HG03439 (cell line): ENCODE data around the gene NAP1L4.

Experiments used
- ATAC-seq: cut with Tn5 transposase; IDR thresholded peaks from one replicate; pipeline ENCODE4 v1.9.1; 2021; ENCODE audit warnings: mild to moderate bottlenecking, moderate library complexity; ENCODE audit not compliant: unreplicated experiment

Gene NAP1L4, protein sequence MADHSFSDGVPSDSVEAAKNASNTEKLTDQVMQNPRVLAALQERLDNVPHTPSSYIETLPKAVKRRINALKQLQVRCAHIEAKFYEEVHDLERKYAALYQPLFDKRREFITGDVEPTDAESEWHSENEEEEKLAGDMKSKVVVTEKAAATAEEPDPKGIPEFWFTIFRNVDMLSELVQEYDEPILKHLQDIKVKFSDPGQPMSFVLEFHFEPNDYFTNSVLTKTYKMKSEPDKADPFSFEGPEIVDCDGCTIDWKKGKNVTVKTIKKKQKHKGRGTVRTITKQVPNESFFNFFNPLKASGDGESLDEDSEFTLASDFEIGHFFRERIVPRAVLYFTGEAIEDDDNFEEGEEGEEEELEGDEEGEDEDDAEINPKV

DNA sequence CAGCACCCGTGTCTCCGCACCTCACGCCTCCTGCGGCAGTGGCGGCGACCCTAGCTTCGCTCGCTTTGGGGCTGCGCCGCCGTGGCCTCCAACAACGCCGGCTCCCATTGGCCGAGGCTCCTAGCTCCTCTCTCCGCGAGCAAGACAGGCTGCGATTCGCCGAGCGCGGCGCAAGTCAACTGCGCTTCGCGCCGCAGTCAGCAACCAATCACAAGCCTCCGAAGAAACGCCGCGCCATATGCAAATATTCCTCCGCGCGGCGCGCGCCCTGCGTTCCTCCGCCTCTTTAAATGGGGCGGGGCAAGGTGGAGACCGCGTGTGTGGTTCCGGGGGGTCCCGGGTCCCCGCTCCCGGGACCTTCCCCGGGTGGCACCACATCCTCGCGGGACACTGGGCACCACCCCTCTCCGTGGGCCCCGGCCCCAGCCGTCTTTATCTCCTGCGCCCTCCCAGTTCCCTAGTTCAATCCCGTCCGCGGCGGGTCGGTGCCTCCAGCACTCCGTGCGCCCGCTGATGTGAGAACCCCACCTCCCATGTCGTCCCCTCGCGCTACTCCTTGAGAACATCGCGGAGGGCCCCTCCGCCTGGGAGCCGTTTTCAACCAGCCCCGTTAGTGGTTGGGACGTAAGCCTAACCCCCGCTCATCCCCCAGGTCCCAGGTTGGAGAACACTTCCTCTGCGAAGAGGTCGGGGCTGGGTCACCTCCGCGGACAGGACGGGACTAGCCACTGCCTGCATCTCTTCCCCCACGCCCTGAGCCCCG, at the start of gene NAP1L4:
Gene NAP1L4, minus strand, starts transcription at position 96 of the 763 bp plus-strand sequence. CDS start 13,109 bp downstream, outside the sequence.
- ATAC-seq: peak; percentile 81

DNA sequence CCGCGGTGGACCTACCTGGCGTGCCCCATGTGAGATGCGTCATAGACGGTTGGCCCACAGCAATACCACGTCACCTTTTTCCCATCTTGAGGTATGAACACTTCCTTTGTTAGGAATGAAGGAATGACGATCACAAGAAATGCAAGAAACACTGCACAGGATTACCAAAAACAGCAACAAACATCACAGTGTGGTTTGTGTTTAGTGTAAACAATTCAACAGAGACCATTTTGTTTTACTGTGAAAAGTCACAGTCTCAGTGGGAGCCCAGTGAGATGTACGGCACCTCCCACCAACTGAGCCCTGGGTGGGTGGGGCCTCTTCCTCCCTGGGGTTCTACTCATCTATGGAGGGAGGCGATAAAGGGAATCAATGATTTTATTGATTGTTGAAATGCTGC, 48.8 kb upstream of the NAP1L4 start:
- ATAC-seq: no peak

DNA sequence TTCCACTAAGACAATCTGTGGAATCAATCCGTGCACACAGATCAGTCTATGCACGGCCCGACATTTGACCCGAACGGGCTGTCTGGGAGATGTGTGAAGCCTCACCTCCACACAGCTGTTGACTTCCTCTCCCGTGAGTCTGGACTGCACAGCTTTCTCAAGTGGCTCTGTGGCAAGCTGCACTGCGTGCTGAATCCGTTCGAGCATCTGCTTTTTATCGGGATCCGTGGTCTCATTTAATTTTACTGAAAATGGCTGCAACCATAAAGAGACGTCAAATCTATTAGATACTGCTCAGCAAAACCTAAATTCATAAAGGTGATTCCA, 45.8 kb upstream of the NAP1L4 start:
- no peak for ATAC-seq

DNA sequence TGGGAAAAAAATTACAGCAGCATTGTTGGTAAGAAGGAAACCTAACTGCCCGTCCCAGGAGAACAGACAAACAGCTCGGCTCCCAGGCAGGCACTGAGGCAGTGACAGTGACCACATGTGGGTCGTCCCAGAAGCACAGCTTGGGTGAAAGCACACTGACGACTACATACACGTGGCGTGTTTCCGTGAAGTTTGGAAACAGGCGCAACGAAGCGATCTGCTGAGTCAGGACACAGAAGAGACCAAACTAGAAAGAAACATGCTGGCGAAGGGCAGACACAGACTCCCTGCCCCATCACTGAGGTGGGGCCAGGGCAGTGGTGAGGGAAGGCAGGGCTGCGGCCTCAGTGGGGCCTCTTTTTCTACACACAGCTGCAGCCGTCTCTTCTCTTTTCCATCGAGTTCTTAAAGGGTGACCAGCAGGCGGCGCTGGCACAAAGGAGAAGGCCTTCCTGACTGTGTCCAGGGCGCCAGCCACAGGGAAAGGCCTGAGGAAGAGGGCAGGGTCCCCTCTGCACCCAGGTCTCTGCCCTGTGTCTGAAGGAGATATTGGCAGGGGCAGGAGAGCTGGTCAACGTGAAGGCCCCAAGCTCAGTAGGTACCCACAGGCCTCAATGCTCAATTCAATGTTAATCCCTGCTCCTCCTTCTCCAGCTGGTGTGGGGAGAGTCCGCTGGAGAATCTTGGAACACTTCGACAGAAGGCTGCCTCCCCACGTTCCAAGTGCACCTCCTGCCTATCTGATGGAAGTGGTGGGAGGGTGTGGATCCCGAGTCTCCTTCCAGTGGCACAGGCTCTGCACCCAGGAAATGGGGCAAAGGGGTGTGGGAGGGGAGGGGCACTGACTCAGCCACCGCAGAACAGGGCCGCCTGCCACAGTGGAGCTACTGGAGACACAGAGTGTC, 45.2 kb upstream of the NAP1L4 start:
- no peak for ATAC-seq

DNA sequence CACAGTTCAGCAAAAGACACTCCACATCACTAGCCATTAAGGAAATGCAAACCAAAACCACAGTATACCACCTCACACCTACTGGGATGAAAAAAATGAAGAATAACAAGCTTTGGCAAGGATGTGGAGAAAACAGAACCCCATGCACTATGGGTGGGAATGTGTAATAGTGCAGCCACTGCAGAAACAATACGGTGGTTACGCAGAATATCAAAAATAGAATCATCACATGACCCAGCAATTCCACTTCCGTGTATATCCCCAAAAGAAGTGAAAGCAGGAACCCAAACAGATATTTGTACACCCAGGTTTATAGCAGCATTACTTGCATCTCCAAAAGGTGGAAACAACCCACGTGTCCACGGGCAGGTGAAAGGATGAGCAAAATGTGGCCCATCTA, 44.3 kb upstream of the NAP1L4 start:
- no peak for ATAC-seq

DNA sequence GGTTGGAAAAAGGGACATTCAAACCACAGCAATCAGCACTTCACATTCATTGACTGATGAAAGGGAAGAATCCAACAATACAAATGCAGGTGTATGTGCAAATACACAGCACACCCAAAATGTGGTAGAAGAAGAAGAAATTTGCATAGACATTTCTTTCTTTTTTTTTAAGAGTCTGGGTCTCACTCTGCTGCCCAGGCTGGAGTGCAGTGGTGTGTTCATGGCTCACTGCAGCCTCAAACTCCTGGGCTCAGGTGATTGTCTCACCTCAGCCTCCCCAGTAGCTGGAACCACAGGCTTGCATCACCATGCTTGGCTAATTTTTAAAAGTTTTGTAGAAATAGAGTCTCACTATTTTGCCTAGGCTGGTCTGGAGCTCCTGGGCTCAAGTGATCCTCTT, 43.2 kb upstream of the NAP1L4 start:
- ATAC-seq: no peak

DNA sequence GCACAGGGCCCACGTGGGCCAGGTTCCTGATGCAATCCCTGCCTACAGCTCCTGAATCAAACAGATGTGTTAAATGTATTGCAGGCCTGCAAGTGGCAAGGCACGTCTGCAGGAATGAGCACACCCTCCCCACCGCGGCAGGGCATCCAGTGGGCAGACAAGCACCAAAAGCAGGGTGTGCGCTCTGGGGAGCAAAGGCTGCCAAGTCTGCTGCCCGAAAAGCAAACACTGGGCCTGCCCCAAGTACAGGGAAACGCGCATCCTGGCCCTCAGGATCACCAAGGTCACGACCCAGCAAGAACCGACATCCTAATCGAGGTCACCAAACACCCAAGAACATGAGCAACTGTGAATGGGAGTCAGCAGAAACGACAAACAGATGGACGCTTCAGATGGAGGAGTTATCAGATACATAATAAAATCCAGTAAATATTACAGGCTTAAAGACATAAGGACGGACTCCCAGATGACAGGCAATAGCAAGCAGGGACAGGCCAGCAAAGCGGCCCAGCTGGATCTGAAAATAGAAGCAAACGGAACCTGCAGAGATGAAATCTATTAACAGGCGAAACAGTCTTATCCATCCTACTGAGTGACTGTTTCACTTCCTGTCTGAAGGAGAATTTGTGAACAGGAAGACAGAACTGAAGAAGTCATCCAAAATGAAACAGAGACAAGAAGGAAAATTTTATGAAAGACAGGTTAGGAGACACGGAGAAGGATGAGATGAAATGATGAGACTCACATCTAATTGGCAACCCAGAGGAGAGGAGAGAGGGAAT, 38.4 kb upstream of the NAP1L4 start:
- ATAC-seq: no peak

DNA sequence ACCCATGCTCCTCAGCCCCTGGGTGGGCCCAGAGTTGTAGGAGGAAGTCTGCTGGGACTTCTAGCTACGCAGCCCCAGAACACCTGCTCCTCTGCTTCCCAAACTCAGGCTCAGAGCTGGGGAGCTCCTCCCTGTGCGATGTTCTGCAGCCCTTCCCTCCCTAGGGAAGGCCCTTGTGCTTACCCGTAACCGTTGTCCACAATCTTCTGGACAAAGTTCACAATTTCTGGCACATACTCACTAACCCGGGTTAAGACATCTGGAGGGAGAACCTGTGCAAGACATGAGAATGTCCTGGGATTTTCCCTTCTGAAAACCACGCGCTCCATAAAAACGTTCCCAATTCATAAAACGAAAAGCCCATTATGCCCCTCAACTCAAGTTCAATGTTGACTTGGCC, 36.7 kb upstream of the NAP1L4 start:
- no peak for ATAC-seq

DNA sequence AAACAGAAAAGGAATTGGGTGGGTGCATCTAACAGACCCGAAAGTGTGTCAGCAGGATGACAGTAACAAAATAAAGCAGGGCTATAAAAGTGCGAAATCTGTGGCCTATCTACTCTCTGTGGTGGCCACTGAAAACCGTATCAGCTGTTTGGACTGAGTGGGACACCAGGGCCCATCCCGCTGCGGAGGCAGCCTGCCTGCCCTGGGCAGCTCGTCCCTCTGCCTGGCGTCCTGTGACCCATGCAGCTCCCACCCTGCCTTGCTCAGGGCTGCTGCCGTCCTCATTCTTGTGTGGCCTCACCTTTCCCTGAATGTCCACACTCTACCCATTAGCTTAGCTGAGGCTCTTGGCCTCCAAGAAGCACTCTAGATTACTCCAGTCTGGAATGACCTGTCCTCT, 34.7 kb upstream of the NAP1L4 start:
- no peak for ATAC-seq

DNA sequence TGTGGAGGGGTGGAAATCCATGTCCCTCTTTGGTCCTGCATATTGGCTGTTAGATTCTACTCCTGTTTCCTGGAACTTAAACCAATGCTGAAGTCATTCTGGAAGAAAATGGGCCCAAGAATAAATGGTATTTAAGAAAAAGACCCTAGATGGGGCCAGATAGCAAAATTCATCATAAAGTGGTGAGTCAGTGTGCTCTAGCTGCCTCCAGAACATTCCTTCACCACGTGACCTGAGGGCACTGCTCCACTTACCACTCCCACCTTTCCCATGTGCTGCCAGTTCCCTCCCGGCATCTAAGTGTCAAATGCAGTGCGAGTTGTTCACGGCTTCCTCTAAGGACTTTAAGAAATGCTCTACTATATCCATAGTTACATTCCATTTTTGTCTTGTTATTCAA, 30.9 kb upstream of the NAP1L4 start:
- no peak for ATAC-seq

DNA sequence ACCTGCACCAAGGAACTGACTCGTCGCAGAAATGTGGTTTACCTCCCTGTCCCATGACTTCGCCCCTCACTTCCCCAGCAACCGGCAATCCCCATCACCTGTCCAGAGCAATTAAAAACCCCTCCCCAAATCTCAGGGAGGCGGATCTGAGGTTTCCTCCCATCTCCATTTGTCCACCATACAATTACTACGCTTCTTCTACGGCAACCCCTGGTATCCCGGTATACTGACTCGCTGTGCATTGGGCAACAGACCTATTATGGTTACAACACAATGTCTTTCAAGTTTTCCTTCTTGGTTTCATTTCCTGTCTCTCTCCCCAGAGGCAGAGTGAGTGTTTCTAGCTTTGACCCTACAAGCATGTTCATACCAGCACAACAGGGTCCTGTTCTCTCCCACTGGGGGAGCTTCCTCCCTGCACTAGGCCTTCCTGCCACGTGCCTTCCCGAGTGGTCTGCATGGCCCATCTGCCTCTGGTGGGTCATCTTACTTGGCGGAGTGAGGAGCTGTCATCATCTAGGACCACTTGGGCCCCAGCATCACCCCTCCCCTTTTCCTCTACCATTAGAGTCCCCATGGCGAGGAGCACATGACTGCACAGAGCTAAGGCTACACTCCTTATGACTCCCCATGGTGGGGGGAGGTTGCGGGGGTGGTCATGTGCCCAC, 30.3 kb upstream of the NAP1L4 start:
- no peak for ATAC-seq

DNA sequence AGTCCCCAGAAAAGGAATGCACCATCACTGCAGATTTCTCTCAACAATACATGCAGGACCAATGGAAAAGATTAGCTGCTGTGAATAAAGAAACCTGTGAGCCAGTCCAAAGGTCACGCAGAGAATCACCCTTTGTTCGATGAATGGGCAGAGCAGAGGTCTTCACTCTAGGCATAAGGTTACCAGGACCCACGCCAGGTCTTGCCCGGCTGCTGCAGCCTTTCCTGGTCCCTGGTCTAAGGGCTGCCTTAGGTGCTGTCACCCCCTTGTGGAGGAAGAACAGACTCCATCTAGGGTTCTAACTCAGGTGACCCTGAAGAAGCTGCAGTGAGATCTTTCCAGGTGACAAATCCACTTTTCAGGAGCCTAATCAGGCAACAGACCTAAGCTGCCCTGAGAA, 29.0 kb upstream of the NAP1L4 start:
- ATAC-seq: no peak

DNA sequence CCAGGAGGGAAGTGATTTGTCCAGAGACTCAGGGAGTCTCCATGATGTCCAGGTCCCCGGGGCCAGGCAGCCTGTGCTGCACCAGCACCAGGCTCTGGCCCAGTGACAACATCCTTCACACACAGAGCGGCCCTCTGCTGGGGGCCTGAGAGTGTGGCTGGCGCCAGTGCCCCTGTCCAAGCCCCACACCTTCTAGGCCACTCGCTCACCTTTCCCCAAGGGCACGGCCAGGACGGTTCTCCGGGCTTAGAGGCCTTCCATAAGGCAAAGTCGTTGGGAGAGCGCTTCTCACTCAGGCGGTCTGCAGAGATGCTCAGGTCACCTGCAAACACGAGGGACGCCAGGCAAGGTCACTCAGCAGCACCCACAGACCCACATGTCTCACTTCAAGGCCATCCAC, 27.9 kb upstream of the NAP1L4 start:
- ATAC-seq: no peak

DNA sequence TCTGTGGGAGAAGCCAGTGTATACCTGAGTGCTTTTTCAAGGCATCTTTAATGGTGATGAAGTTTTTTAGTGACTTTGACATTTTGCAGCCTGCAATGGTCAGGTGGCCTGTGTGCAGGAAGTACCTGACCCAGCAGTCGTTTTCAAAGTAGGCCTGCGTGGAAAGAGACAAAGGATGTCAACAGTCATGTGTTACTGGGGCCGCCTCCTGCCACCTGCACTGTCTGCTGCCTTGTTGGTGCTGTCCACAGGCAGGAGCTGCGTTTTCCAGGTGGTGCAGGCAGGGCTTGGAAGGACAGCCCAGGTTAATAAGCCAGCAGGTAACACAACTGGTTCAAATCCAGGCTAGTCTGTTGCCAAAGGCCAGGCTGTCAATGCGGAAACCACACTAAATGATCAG, 26.5 kb upstream of the NAP1L4 start:
- no peak for ATAC-seq

DNA sequence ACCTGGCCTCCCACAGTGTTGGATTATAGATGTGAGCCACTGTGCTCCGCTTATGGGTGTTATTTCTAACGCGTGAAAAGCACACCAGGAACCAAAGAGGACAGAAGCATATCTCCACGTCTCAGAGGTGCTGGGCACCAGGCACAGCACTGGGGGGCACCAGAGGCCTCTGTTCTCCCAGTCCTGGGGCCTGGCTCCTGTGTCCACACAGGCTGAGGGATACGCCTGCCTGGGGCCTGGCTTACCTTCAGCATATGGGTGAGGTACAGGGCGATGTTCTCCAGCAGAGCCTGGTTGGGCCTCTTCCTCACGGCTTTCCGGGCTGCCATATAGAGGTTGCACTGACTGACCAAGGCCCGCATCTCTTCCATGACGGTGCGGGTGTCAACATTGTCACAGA, 24.7 kb upstream of the NAP1L4 start:
- no peak for ATAC-seq

DNA sequence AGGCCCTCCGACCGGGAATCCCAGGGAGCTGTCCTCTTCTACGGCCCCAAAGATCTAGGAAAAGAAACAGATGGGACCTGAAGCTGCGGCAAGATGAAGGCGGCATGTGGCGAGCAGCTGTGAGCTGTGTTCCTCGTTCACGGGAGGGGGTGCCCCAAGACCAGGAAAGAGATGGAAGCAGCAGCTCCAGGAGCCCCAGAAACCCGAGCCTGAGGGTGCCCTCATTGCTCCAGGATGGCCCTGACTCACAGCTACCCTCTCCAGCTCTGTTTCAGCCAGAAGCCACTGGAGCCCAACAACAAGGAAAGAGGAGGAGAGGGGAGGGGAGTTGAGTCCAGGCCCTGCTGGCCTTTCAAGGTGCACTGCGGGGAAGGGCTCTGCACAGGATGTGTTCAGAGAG, 23.7 kb upstream of the NAP1L4 start:
- ATAC-seq: no peak

DNA sequence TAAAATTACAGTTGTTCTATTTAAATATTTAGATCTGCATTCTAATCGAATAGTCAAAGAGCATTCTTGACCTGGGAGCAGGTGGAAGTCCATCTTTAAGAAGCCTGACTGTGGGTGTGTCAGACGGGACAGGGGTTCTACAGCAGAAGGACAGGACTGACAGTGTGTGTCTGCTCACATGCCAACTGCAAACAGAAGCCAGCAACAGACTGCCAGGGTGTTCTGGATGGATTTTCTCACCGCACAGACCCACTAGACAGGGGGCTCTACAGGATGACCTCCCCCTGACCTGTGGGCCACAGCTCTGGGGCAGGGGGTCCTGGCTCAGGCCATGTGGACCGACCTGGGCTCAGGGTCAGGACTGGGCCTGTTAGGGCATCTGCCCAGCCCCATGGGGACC, 22.8 kb upstream of the NAP1L4 start:
- no peak for ATAC-seq

DNA sequence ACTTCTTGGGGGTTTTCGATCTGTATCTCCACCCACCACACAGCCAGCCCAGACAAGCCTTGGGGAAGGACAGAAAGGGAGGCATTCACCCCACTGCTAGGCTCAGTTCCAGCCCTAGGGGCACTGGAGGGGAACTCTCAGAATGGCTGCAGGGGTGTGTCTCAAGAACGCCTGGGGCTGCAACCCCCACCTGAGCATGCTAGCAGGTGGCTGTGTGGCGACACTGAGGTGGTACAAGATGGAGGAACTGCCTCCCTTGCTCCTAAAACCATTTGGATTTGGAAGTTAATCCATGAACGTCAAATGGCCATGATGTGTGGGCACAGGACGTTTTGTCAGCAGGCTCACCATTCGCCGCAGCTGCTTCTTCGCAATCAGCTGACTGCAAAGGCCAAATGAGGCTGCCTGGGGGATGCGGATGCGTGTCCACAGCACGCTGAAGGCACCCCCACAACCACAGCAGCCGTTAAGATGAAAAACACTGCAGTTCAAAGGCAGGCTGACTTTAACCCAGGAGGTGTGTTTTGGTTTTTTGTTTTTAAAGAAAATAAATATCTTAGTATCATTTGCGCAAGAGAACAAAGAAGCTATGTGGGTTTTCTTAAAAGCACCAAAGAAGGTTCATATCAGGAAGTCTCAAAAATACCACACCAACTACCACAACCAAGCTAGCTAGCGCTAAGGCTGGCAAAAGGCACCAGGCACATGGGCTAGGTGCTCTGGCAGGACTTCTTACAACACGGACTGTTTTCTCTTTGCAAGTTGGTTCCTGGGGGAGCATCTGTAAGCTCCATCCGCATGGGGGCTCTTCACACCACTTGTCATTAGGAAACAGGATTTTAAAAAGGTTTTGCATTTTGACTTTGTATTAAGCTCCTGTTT, 22.2 kb upstream of the NAP1L4 start:
- ATAC-seq: no peak
